Mucosa of descending colon (tissue), 3 donors: ENCODE results near the gene AGT. TPM values are rescaled to one million over a fixed set of nuclear protein-coding genes. Genes with fewer than 3 reads are reported as not detected.
"Not testable (repeated sequence)": the region's sequence is repeated elsewhere in the genome, so short reads cannot be mapped to it uniquely, and the experiment has no call there.

Experiments
- ATAC-seq: fragments of 200-7000 bp; cut with Tn5 transposase; one replicate; pipeline ENCODE4 v1.9.1; 2020; ENCODE audit warnings: mild to moderate bottlenecking, moderate library complexity
- DNase-seq, 3 donors: peaks; one replicate each; pipeline ENCODE4 v3.0.0-alpha.2; 2020
- H3K36me3 ChIP-seq: fragments of 200-600 bp; one replicate; pipeline ENCODE4 v1.8.0; 2021; ENCODE audit warnings: low read depth, mild to moderate bottlenecking
- H3K4me1 ChIP-seq: fragments of 200-600 bp; one replicate; pipeline ENCODE4 v1.8.0; 2021; ENCODE audit warnings: low read depth, mild to moderate bottlenecking
- H3K4me3 ChIP-seq: fragments of 200-600 bp; one replicate; pipeline ENCODE4 v1.8.0; 2021; ENCODE audit warnings: mild to moderate bottlenecking
- H3K9me3 ChIP-seq: fragments of 200-600 bp; one replicate; pipeline ENCODE4 v1.8.0; 2021; ENCODE audit warnings: mild to moderate bottlenecking
- intact Hi-C, 2 donors: fragments of 100-400 bp; cut with DNase I in 1 of 2; cut with micrococcal nuclease in 1 of 2; formaldehyde crosslinking; loops; one replicate each; pipeline versions ENCODE4 v1.11.0 to v1.11.1; 2022; cut with DNase I, micrococcal nuclease
- total RNA-seq, 3 donors: library from RNA; stranded (reverse); fragmentation: NEBNext Ultra II Directional in 2 of 3; extraction: Animal tissue kit (Norgen Biotek cat#: 25700) in 2 of 3; gene quantifications; one replicate each; pipeline versions ENCODE4 v1.2.1 to v1.2.4, GENCODE V29; 2021 to 2023
- TF ChIP-seq, protein P1 (sequence below): fragments of 200-600 bp; IDR thresholded peaks from one replicate; pipeline ENCODE4 v1.8.0; 2022; ENCODE audit warnings: antibody characterized with exemption, mild to moderate bottlenecking
- donor health status: DM: no; HTN: no; CAD: no; lungs with moderate emphysema.
- donor health status: DM: no; HTN: no; CAD: no.
- donor health status: DM: no; HTN: yes; CAD: no.

The AGT gene
- total RNA-seq, 3 donors from 2014 or later, result 1.0 to 4.8 (median 1.1) TPM

DNA sequence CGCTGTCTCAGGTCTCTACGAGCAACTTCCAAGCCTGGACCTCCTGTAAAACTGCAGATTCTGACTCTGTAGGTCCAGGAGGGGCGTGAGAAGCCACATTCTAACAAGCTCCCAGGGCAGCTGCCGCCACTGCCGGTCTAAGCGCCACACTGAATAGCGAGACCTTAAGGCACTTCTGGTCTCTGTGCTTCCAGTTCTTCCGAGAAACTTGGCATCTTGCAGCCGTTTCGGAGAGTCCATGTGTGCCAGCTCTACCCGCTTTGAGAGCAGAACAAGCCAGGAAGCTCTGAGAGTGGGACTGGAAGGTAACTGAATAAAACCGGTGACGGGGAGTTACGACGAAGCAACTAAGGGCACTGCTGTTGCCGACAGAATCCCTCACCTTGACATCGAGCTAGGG, 12.5 kb downstream of the AGT start:
- Histone ChIP-seq H3K4me3 (no peak overlapping the region), H3K9me3 (no peaks in the 10 kb centered on the region), H3K4me1 (peaks cover 7% of the 10 kb centered on the region), H3K36me3 (no peaks in the 10 kb centered on the region)
- DNase-seq (no peak), ATAC-seq (no peak)
- intact Hi-C loops, result no loop called here
- TF ChIP-seq, protein P1, sequence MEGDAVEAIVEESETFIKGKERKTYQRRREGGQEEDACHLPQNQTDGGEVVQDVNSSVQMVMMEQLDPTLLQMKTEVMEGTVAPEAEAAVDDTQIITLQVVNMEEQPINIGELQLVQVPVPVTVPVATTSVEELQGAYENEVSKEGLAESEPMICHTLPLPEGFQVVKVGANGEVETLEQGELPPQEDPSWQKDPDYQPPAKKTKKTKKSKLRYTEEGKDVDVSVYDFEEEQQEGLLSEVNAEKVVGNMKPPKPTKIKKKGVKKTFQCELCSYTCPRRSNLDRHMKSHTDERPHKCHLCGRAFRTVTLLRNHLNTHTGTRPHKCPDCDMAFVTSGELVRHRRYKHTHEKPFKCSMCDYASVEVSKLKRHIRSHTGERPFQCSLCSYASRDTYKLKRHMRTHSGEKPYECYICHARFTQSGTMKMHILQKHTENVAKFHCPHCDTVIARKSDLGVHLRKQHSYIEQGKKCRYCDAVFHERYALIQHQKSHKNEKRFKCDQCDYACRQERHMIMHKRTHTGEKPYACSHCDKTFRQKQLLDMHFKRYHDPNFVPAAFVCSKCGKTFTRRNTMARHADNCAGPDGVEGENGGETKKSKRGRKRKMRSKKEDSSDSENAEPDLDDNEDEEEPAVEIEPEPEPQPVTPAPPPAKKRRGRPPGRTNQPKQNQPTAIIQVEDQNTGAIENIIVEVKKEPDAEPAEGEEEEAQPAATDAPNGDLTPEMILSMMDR, result no peak

DNA sequence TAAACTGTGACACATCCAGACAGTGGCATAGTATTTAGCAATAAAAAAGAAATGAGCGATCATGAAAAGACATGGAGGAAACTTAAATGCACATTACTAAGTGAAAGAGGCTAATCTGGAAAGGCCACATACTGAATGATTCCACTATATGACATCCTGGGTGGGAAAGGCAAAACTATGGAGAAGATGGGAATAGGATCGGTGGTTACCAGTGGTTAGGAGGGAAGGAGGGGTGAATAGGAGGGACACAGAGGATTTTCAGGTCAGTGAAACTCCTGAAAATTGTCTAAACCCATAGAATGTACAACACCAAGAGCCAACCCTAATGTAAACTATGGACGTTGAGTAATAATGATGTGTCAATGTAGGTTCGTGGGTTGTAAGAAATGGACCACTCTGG, 13.8 kb downstream of the AGT start:
- intact Hi-C loops, result no loop called here
- DNase-seq (no peak), ATAC-seq (no peak)
- TF ChIP-seq, protein P1, result no peak
- peaks cover 3% of the 10 kb centered on the region for H3K4me1 ChIP-seq
- H3K9me3 ChIP-seq, result no peaks in the 10 kb centered on the region
- H3K36me3 ChIP-seq, result no peaks in the 10 kb centered on the region
- no peak overlapping the region for H3K4me3 ChIP-seq

DNA sequence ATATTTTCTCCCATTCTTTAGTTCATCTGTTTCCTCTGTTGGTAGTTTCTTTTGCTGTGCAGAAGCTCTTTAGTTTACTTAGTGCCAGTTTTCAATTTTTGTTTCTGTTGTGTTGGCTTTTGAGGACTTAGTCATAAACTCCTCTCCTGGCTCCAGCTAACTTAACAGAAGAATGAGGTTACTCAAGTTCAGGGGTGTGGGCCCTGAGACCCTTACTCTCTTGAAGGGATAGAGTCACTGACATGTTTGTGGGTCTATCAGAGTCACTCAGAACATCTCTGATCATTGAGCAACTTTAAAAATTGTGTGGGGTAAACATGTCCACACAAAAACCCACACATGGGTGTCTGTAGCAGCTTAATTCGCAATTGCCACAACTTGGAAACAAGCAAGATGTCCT, 14.2 kb downstream of the AGT start:
- TF ChIP-seq, protein P1, result no peak
- no peak for DNase-seq
- ATAC-seq, result no peak
- Histone ChIP-seq H3K9me3 (no peaks in the 10 kb centered on the region), H3K36me3 (no peaks in the 10 kb centered on the region), H3K4me1 (no peaks in the 10 kb centered on the region), H3K4me3 (no peak overlapping the region)
- intact Hi-C loops, result no loop called here

DNA sequence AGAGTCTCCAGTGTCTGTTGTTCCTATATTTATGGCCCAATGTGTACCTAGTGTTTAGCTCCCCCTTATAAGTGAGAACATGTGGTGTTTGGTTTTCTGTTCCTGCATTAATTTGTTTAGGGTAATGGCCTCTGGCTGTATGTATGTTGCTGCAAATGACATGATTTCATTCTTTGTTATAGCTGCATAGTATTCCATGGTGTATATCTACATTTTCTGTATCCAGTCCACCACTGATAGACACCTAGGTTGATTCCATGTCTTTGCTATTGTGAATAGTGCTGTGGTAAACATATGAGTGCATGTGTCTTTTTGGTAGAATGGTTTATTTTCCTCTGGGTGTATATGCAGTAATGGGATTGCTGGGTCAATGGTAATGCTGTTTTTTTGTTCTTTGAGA, 15.0 kb downstream of the AGT start:
- H3K4me1 ChIP-seq, H3K9me3 ChIP-seq, intact Hi-C loops, ATAC-seq, H3K36me3 ChIP-seq, H3K4me3 ChIP-seq, DNase-seq: not testable (repeated sequence)

DNA sequence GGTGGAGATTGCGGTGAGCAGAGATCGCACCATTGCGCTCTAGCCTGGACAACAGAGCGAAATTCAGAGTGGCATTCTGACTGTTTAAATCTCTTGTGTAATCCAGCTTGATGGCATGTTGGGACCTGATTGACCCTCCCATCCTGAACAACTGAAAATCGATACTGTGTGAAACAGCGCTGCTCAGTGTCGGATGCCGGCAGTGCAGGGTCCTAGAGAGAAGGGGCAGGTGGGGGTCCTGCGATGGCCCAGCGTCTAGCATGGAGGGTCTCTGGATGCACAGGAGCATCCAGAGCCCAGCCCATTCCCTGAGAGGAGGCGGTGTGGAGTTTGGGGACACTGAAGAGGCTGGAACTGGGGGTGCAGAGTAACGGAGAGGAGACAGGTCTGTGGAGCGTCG, 15.8 kb downstream of the AGT start:
- Histone ChIP-seq H3K4me1 (no peaks in the 10 kb centered on the region), H3K4me3 (no peak overlapping the region), H3K9me3 (no peaks in the 10 kb centered on the region), H3K36me3 (peaks cover 1% of the 10 kb centered on the region)
- intact Hi-C loops, result no loop called here
- TF ChIP-seq, protein P1, result no peak
- DNase-seq (no peak), ATAC-seq (no peak)

DNA sequence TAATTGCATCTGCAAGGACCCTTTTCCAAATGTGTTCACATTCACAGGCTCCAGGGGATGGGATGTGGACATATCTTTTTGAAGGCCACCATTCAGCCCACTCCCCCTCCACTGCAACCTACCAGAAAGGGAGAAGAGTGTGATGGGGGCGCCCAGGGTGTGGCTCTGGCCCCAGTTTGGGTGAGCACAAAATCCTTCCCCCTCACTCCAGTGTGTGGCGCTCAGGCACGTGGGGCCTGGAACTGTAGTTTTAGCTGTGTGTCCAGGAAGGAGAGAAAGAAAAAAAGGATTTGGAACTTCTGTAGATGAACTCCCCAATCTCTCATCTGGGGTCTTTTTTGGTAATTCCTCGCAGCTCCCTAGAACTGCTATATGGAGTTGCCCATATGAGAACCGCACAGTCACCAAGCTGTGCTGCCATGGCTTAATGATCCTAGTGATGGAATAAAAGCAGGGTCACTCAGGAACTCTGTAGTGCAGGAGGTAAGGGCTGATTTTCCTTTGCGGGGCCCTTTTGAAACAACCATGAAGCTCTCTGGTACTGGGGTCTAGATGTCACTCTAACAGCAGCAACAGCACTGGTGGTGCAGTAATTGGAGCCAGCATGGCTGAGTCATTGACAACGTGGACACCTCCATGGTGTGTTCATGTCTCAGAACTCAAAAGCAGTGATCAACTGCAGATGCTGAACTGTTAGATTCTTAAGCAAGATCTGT, 17.0 kb downstream of the AGT start:
- H3K36me3 ChIP-seq, result peaks cover 6% of the 10 kb centered on the region
- no peak for ATAC-seq
- DNase-seq, result no peak
- no peaks in the 10 kb centered on the region for H3K4me1 ChIP-seq
- H3K4me3 ChIP-seq, result no peak overlapping the region
- TF ChIP-seq, protein P1, result no peak
- intact Hi-C loops, result no loop called here
- H3K9me3 ChIP-seq, result no peaks in the 10 kb centered on the region
